Sciatic nerve (tissue), 2 donors: ENCODE results near the gene KREMEN1. TPM values are rescaled to one million over a fixed set of nuclear protein-coding genes. Genes with fewer than 3 reads are reported as not detected.
A peak's percentile ranks its signal among the peaks of the same experiment; 100 is the strongest.

Experiments
- ATAC-seq: fragments of 200-7000 bp; cut with Tn5 transposase; one replicate; pipeline ENCODE4 v1.9.1; 2020; ENCODE audit warnings: mild to moderate bottlenecking, moderate library complexity
- DNase-seq: peaks from one replicate; pipeline ENCODE4 v3.0.0-alpha.2; 2020; ENCODE audit warnings: low spot score
- intact Hi-C: fragments of 100-400 bp; cut with DNase I; formaldehyde crosslinking; loops from one replicate; pipeline ENCODE4 v1.14.2; 2022
- total RNA-seq: library from RNA; stranded (reverse); fragmentation: NEBNext Ultra II Directional; extraction: Animal tissue kit (Norgen Biotek cat#: 25700); gene quantifications from one replicate; pipeline ENCODE4 v1.2.1, GENCODE V29; 2021
- donor health status: DM: no; HTN: no; CAD: no.
- donor health status: DM: no; HTN: no; CAD: no.

The KREMEN1 gene
- total RNA-seq, 1 donor from 2014 or later: 21.5 TPM

- ATAC-seq (no peak), DNase-seq (no peak)
- intact Hi-C loops: no loop called here
These were observed 120.2 kb downstream of the KREMEN1 start for GRCh38 chr22:29193021-29193420.

- intact Hi-C loops: no loop called here
- ATAC-seq: no peak
- DNase-seq: no peak
These were observed 121.3 kb downstream of the KREMEN1 start for GRCh38 chr22:29194184-29194583.

- ATAC-seq (peak; percentile 26), DNase-seq (no peak)
- intact Hi-C loops: no loop called here
These were observed 122.5 kb downstream of the KREMEN1 start for GRCh38 chr22:29195118-29195963.

GRCh38 chr22:29195964-29196666 lies 123.3 kb downstream of the KREMEN1 start:
- DNase-seq: no peak
- ATAC-seq: no peak
- intact Hi-C loops: no loop called here

- DNase-seq: no peak
- ATAC-seq: no peak
- intact Hi-C loops: no loop called here
These were observed 124.3 kb downstream of the KREMEN1 start for GRCh38 chr22:29197096-29197495.

GRCh38 chr22:29198240-29198639 lies 125.4 kb downstream of the KREMEN1 start:
- ATAC-seq (no peak), DNase-seq (no peak)
- intact Hi-C loops: no loop called here

GRCh38 chr22:29199702-29200400 lies 127.0 kb downstream of the KREMEN1 start:
- DNase-seq: no peak
- ATAC-seq: no peak
- intact Hi-C loops: no loop called here

GRCh38 chr22:29200901-29201300 lies 128.1 kb downstream of the KREMEN1 start:
- intact Hi-C loops: no loop called here
- ATAC-seq (no peak), DNase-seq (no peak)

- intact Hi-C loops: no loop called here
- ATAC-seq (no peak), DNase-seq (no peak)
These were observed 128.9 kb downstream of the KREMEN1 start for GRCh38 chr22:29201782-29202181.

- ATAC-seq: peak; percentile 58
- DNase-seq: peak; percentile 75
- intact Hi-C loops: no loop called here
These were observed 129.7 kb downstream of the KREMEN1 start for GRCh38 chr22:29202212-29203192.

- intact Hi-C loops: no loop called here
- no peak for DNase-seq
- ATAC-seq: no peak
These were observed 130.9 kb downstream of the KREMEN1 start for GRCh38 chr22:29203488-29204454.

- DNase-seq (no peak), ATAC-seq (peak; percentile 5)
- intact Hi-C loops: no loop called here
These were observed 131.8 kb downstream of the KREMEN1 start for GRCh38 chr22:29204455-29205183.

GRCh38 chr22:29205252-29205593 lies 132.4 kb downstream of the KREMEN1 start:
- ATAC-seq (no peak), DNase-seq (no peak)
- intact Hi-C loops: no loop called here

- peak; percentile 13 for ATAC-seq
- intact Hi-C loops: no loop called here
- no peak for DNase-seq
These were observed 132.9 kb downstream of the KREMEN1 start, which contains the start of gene EMID1 for GRCh38 chr22:29205594-29206371. TSS of gene EMID1 (plus strand) at chr22:29205896. CDS start at chr22:29206039, 143 bp downstream.

GRCh38 chr22:29206372-29207242 lies 133.8 kb downstream of the KREMEN1 start:
- intact Hi-C loops: no loop called here
- no peak for ATAC-seq

More at GRCh38 chr22:29206372-29207242, 133.8 kb downstream of the KREMEN1 start:
- DNase-seq: no peak
